ENCODE measurements around the gene SHANK2.

Gene SHANK2

GRCh38 chr11:71222318-71223080, 29.9 kb downstream of the SHANK2 start:
- DNase-seq: no peak

GRCh38 chr11:71221821-71222220, 30.6 kb downstream of the SHANK2 start:
- no peak for DNase-seq

DNA sequence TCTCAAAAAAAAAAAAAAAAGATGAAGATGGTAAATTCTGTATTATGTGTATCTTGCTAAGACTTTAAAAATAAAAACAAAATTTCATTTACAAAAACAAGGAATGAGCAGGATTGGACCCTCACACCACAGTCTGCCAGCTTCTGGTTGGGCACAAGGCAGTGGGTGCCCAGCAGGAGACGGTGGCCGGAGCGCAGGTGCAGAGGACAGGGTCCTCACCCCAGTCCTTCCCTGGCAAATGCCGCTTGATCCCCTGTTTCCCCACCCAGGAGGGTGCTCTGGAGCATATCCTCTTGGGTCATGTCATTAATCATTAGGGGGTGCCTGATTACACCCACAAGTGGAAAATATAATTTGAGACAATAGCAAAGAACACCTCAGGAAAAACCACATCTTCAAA, 31.2 kb downstream of the SHANK2 start:
- DNase-seq: no peak

GRCh38 chr11:71218789-71219499, 33.4 kb downstream of the SHANK2 start:
- DNase-seq: no peak

GRCh38 chr11:71215425-71215965, 36.9 kb downstream of the SHANK2 start:
- DNase-seq: no peak

DNA sequence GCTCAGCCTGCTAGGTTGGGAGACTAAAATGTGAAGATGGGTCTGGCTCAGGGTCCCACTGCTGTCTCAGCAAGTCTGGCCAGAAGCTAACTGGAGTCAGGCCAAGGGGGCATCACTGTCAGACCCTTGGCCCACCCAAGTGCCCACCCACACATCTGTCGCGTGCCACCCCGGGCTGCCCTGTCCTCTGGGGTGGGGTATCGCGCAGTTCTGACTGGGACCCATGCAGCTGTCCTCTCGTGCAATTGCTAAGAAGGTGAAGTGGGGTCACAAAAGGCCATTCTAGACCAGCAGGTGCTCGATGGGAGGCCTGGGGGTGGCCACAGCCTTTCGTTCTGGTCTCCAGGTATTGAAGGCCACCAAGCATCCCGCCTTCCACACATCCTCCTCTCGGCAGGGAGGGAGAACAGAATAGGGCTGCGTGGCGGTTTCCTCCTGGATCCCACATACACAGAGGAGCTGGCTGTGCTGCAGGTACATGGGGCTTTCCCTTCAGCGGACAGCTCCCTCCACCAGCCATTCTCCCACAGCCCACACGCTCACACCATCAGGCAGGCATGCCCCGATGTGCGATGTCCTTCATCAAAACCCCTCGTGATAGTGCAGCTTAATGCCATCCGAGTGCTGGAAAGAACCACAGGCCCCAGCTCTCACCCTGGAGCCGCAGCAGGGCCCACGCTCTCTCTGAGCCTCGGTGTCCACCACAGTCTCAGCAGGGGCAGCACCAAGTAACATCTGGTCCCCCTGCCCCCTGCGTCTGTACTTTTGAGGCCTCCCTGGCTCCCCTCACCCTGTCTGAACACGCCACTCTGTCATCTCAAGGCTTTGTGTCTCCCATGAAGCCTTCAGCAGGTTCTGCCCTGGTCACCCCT, 37.6 kb downstream of the SHANK2 start:
- DNase-seq: no peak

DNA sequence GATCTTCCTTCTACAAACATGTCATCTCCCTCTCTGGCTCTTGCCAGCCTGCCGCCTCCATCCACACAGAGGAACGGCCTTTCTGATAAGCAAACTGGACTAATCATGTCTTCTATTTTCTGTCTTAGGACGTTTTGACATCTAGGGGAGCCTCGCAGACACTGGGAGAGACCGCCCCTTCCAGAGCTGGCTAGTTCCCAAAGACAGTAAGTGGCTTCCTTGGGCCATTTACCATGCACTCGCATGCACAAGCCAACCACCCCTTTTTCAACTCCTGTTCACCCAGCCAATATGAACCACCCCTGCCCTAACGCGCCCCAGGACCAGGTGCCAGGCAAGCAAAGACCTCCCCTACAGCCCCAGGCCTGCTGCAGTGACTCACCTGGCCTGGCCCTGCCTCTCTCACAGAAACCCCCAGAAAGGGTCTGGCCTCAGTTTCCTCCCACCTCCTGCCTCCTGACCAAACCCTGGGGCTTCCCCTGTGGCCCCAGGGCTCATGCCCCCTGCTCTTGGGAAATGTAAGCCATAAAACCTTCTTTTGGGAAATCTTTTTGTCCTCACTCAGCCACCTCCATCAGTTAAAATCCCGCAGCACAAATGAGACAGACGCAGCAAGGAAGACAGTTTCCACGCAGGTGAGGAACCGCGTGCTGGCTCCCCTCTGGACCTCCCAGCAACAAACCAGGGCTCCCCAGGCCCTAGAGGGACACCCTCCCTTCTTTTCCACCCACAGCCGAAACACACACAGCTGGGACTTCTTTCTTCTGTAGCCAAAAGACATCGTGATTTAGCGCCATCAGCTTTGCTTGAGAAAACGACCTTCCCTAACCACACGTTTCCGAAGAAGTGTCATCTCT, 38.5 kb downstream of the SHANK2 start:
- no peak for DNase-seq

DNA sequence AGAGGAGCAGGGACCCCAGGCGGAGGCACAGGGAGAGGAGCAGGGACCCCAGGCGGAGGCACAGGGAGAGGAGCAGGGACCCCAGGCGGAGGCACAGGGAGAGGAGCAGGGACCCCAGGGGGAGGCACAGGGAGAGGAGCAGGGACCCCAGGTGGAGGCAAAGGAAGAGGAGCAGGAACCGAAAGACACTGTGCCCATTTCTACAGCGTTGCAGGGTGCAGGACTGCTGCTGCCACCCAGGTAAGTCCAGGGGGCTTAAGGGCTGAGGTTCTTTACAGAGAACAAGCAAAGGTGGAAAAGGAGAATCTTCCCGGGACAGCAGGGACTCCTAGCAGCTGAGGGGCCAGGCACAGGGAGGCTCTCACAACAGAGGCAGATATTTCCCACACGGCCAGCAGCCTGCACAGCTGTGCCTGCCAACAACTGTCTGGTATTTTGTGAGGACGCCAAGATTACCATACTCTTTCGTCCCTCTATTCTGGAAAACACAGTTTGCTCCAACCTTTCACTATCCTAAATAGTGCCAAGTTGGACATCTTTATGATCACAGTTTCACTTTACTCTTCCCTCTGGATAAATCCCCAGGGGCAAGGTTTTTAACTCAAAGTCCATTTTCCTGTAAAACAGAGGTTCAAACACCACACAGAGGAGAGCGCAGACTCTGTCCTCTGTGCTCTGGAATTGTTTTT, 39.4 kb downstream of the SHANK2 start:
- peak in 5 of 51 donors; percentile 2 to 12 (median 5) for DNase-seq

DNA sequence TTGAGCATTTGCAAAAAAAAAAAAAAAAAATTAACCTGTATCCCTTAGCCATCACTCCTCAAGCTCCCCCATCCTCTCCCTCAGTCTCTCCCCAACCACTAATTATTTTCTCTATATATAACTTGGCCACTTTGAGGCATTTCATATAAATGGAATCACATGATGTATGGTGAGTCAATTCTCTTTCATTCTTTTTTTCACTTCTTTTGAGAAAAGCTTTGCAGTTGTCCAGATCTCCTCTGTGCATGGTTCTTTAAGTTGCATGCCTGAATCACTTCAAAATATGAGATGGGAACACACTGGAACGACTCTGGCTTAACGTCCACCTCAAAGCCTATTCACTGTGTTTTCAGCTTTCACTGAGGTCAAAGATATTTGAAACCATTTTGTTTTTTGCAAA, 40.7 kb downstream of the SHANK2 start:
- DNase-seq: no peak

DNA sequence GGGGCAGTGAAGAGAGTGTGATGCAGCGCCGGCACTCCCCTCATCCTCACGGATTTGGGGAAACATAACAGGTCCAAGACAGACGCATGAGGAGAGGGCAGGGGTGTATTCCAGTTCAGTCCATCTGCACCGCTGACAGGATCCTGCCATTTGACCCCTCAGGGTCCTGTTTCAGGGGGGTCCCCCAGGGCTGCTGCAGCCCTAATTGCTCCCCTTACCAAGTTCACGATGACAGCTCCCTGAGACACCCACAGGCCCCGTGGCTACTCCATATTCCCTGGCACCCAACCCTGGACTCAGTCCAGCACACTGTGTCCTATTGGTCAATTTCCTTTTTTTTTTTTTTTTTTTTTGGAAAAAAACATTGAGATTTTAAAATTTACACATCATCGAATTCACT, 41.5 kb downstream of the SHANK2 start:
- no peak for DNase-seq

GRCh38 chr11:71209656-71210055, 42.7 kb downstream of the SHANK2 start:
- no peak for DNase-seq

DNA sequence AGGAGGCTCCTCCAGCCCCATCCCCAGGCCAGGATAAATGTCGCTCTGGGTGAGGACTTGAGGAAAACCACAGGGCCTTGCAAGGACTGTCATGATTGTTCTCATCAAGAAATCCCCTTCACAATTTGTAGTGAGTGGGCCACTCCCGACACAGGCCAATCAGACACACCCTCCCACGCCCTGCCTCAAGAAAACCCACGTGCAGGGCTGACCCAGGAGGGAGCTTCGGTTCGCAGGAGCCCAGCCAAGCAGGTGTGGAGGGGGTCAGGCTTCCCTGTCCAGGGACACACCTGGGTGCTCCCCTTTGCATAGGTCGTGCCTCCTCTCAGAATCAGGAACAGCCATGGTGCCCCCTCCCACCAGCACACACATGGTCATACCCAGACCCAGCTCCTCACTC, 43.2 kb downstream of the SHANK2 start:
- DNase-seq: no peak

DNA sequence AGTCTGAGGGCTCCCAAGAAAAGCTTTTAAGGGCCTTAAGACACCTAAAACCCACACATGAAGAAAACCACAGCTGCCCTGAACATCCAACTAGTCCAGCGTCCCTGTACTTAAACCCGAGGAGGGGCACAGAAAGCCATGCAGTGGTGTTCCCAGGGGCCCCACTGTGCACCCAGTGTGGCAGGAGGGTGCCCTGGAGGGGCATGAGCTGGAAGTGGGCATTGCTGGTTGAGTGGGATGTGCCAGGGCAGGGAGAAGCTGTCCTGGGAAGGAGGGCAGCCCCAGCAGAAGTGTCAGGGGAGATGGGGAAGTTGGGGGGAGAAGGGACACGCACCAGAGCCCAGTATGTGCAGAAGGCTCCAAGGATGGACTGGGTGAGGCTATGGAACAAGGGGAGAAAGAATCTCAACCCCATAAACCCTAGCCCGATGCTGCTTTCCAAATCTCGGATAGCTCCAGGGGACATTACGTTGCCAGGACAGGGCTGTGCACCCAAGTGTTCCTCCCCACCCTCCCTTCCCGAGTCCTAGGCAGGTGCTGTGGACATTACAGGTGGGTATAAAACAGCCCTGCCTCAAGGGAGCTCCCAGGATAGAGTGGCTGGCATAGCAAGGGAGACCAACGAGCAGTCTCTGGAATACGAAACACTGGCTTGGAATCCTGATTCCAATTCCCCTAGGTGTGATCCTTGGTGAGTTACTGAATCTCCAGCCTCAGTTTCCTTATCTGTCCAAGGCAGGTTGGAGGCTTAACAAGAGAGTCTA, 44.2 kb downstream of the SHANK2 start:
- DNase-seq: no peak

- no peak for DNase-seq
Observed at GRCh38 chr11:71207563-71207962, 44.8 kb downstream of the SHANK2 start.

DNA sequence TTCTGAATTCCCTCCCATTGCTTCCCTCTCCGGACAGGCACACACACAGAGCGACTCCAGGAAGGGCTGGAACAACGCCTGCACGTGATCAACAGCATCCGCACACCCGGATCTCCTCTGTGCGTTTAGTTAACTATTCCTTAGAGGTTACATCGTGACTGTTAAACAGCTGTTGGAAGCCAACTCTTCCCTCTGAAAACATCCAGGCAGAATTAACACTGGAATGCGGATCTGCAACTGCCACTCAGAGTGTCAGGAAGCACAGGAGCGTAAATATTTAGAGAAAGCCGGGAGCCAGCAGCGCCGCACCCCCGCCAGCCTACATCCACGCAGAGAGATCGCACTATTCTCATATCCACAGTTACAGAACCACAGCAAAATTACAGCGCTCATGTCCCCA, 46.2 kb downstream of the SHANK2 start:
- DNase-seq: peak in 1 of 51 donors; percentile 7

DNA sequence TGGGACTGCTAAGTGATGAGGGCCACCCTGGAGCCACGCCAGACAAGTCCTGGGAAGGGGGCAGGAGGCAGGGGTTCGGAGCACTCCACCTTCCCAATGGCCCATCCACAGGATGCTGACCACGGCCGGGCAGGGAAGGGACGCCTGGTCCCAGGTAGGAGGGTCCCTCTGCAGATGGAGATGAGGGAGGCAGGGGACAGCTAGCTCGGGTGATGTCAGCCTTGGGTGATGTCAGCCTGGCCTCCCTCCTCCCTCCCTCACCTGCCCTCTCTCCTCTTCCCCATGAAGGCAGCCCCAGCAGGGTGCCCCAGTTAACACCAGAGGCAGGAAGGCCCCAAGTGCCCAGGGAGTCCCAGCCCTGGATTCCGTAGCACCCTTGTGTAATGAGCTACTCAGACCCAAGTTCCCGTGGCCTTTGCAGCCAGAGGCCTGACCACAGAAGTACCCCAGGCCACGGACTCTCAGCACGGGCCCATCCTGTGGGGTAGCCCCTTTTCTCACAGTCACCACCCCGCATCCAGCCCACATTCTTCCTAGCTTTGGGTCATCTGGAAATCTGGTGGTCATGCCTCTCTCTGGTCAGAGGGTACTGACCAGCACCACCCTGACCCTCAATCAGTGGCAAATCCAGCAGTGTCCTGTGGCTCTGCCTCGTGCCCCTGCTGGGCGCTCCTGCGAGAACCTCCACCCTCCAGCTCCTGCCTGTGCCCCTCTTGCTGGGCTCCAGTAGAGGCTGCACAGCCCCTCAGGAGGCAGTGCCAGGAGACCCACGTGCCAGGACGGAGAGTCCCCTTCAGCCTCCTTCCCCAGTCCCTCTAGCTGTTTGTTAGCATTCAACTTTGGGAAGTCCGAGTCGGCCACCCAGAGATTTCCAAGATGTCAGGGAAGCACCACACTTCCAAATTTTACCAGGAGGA, 47.4 kb downstream of the SHANK2 start:
- no peak for DNase-seq

- no peak for DNase-seq
Observed at GRCh38 chr11:71204294-71204693, 48.1 kb downstream of the SHANK2 start.

DNA sequence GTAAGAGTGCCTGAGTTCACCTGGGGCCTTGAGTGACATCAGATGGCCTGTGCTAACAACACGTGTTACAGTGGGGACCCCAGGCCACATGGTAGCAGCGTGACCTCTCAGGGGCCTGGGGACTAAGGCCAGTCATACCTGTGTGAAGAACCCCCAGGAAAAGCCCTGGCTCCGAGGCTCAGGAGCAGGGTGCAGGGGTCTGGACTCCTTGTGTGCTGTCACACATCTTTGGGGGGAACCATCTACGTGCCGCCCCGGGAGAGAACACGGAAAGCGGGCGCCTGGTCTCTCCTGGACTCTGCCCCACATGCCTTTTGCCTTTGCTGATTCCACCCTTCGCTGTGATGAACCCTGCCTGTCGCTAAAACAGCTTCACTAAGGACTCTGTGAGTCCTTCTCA, 48.7 kb downstream of the SHANK2 start:
- DNase-seq: no peak
